ENCODE measurements around the gene C1QL4. TPM values are rescaled to one million over a fixed set of nuclear protein-coding genes. Genes with fewer than 3 reads are reported as not detected.

The C1QL4 gene
- total RNA-seq, 2 donors from 2014 or later, result 1.3 TPM; not detected in 1

DNA sequence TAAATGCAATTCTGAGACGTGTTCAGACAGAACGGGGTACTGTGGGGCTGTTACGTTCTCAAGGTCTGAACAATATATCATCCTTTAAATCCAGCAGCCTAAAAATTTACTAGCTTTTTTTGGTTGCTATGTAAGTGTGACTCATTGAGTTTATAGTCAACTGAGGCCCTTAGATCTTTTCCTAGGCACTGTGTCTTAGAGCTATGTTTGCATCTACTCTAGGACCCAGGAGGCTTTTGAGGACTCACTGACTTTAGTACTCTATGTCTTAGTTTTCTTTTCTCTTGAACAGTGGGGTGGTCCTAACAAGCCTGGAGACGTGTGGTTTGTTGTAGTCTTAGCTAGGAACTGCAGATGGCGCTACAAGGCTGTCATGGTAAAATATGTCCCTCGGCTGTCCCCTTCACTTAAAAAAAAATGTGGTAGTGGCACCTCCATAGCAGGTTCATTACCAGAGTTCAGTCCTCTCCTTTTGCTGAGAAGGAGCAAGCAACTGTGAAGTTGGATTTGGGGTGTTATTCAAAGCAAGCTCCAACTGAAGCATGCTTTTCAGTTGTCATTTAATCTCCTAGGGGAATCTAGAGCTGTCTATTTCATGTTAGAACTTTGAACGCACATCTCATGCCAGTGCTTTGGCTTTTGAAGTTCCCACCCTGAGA is 21.6 kb upstream of the C1QL4 start:
- WGBS, result 8% methylated on average over 7 of the region's 7 CpGs
- TF ChIP-seq CTCF (IDR thresholded peaks at IDR 0.05) (peak; percentile 42 to 83 (median 74)), POLR2AphosphoS5 (IDR thresholded peaks at IDR 0.05) (peak; percentile 10), POLR2A (IDR thresholded peaks at IDR 0.05) (no peak)
- Histone ChIP-seq H3K27me3 (replicated peaks; ENCODE audit: insufficient read depth) (no peaks in the 10 kb centered on the region), H3K36me3 (no peaks in the 10 kb centered on the region), H3K9me3 (no peaks in the 10 kb centered on the region), H3K4me3 (no peak overlapping the region), H3K4me1 (replicated peaks) (no peaks in the 10 kb centered on the region), H3K27ac (no peak overlapping the region)
- intact Hi-C loops (cut with DNase I), result loop anchor here (5.0 kb wide), 1 partner anchor 154 kb away; no protein-coding TSS in a partner anchor
- no peak for DNase-seq (ENCODE audit: low spot score)

GRCh38 chr12:49357103-49357678 is 20.2 kb upstream of the C1QL4 start:
- no peaks in the 10 kb centered on the region for H3K4me1 ChIP-seq (replicated peaks)
- no peak overlapping the region for H3K27ac ChIP-seq
- no peaks in the 10 kb centered on the region for H3K27me3 ChIP-seq (replicated peaks; ENCODE audit: insufficient read depth)
- DNase-seq (ENCODE audit: low spot score), result no peak
- 8% methylated on average over 3 of the region's 3 CpGs for WGBS
- intact Hi-C loops (cut with DNase I), result loop anchor here (5.0 kb wide), 1 partner anchor 155 kb away; no protein-coding TSS in a partner anchor
- no peaks in the 10 kb centered on the region for H3K36me3 ChIP-seq
- TF ChIP-seq CTCF (IDR thresholded peaks at IDR 0.05) (peak in 3 of 4 experiments; percentile 19 to 40 (median 31)), POLR2AphosphoS5 (IDR thresholded peaks at IDR 0.05) (no peak)
- H3K4me3 ChIP-seq, result no peak overlapping the region
- H3K9me3 ChIP-seq, result no peaks in the 10 kb centered on the region

DNA sequence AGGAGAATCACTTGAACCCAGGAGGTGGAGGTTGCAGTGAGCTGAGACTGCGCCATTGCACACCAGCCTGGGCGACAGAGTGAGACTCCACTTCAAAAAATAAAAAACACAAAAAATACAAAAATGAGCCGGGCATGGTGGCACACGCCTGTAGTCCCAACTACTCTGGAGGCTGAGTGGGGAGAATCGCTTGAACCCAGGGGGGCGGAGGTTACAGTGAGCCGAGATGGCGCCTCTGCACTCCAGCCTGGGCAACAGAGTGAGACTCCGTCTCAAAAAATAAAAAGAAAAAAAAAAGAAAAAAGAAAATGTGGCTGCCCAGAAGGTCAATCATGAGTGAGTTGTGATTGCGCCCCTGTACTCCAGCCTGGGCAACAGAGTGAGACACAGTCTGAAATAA is 18.9 kb upstream of the C1QL4 start:
- Histone ChIP-seq H3K27me3 (replicated peaks; ENCODE audit: insufficient read depth) (no peaks in the 10 kb centered on the region), H3K9me3 (no peaks in the 10 kb centered on the region), H3K36me3 (no peaks in the 10 kb centered on the region), H3K4me3 (no peak overlapping the region), H3K27ac (no peak overlapping the region), H3K4me1 (replicated peaks) (no peaks in the 10 kb centered on the region)
- intact Hi-C loops (cut with DNase I), result loop anchor here (5.0 kb wide), 1 partner anchor 156 kb away; no protein-coding TSS in a partner anchor
- DNase-seq (ENCODE audit: low spot score), result no peak
- TF ChIP-seq POLR2AphosphoS5 (IDR thresholded peaks at IDR 0.05) (no peak), POLR2A (IDR thresholded peaks at IDR 0.05) (no peak), CTCF (IDR thresholded peaks at IDR 0.05) (no peak)
- WGBS, result 97% methylated on average over 10 of the region's 10 CpGs

DNA sequence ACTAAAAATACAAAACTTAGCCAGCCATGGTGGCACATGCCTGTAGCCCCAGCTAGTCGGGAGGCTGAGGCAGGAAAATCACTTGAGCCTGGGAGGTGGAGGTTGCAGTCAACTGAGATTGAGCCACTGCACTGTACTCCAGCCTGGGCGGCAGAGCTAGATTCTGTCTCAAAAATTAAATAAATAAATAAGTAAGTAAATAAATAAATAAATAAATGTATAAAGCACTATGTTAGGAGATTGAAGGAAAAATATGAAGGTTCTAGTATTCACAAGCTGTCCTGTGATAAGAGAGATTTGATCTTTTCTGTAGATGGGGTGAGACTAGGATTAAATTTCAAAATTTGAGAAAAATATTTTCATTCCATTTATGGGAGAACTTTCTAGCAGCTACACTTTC is 15.4 kb upstream of the C1QL4 start:
- H3K36me3 ChIP-seq, result no peaks in the 10 kb centered on the region
- intact Hi-C loops (cut with DNase I), result no loop called here
- H3K27ac ChIP-seq, result no peak overlapping the region
- no peak for DNase-seq (ENCODE audit: low spot score)
- TF ChIP-seq CTCF (IDR thresholded peaks at IDR 0.05), result no peak
- TF ChIP-seq POLR2AphosphoS5 (IDR thresholded peaks at IDR 0.05), result no peak
- no peak for TF ChIP-seq POLR2A (IDR thresholded peaks at IDR 0.05)
- H3K4me1 ChIP-seq (replicated peaks), result peaks cover under 1% of the 10 kb centered on the region
- no peaks in the 10 kb centered on the region for H3K9me3 ChIP-seq
- no peaks in the 10 kb centered on the region for H3K27me3 ChIP-seq (replicated peaks; ENCODE audit: insufficient read depth)
- WGBS, result 83% methylated on average over 2 of the region's 2 CpGs
- no peak overlapping the region for H3K4me3 ChIP-seq

GRCh38 chr12:49349266-49349665 is 12.3 kb upstream of the C1QL4 start:
- 94% methylated on average over 11 of the region's 11 CpGs for WGBS
- no peak for DNase-seq (ENCODE audit: low spot score)
- intact Hi-C loops (cut with DNase I), result no loop called here
- no peak overlapping the region for H3K4me3 ChIP-seq
- H3K27ac ChIP-seq, result no peak overlapping the region
- TF ChIP-seq CTCF (IDR thresholded peaks at IDR 0.05), result no peak
- TF ChIP-seq POLR2AphosphoS5 (IDR thresholded peaks at IDR 0.05), result no peak
- no peaks in the 10 kb centered on the region for H3K36me3 ChIP-seq
- peaks cover 25% of the 10 kb centered on the region for H3K4me1 ChIP-seq (replicated peaks)
- peaks cover 11% of the 10 kb centered on the region for H3K27me3 ChIP-seq (replicated peaks; ENCODE audit: insufficient read depth)
- no peaks in the 10 kb centered on the region for H3K9me3 ChIP-seq
